ACC112 (cell line): ENCODE results near the gene EEIG2.

Experiments
- H2AFZ ChIP-seq: fragments of 200-600 bp; sonication (generic); one replicate; pipeline ENCODE4 v1.6.0; 2017; ENCODE audit warnings: antibody characterized with exemption, low read length; ENCODE audit not compliant: unreplicated experiment
- H3K27ac ChIP-seq: fragments of 200-600 bp; sonication (generic); 2 replicates; pipeline ENCODE4 v1.5.1; 2014; ENCODE audit warnings: low read depth, mild to moderate bottlenecking, antibody characterized with exemption, low read length, moderate library complexity
- H3K27me3 ChIP-seq: fragments of 200-600 bp; sonication (generic); 2 replicates; pipeline ENCODE4 v1.6.1; 2014; ENCODE audit warnings: mild to moderate bottlenecking, antibody characterized with exemption, low read length, moderate library complexity, mixed read lengths; ENCODE audit not compliant: insufficient read depth
- H3K36me3 ChIP-seq: fragments of 200-600 bp; sonication (generic); 2 replicates; pipeline ENCODE4 v1.6.1; 2016; ENCODE audit warnings: mild to moderate bottlenecking, antibody characterized with exemption, low read length, moderate library complexity, mixed read lengths; ENCODE audit not compliant: insufficient read depth
- H3K4me1 ChIP-seq: fragments of 200-600 bp; sonication (generic); one replicate; pipeline ENCODE4 v1.6.1; 2016; ENCODE audit warnings: low read length, mixed read lengths; ENCODE audit not compliant: insufficient read depth, unreplicated experiment, control insufficient read depth
- H3K4me3 ChIP-seq: fragments of 200-600 bp; sonication (generic); 2 replicates; pipeline ENCODE4 v1.5.1; 2014; ENCODE audit warnings: mild to moderate bottlenecking, low read depth, low read length
- H3K79me2 ChIP-seq: fragments of 200-600 bp; sonication (generic); one replicate; pipeline ENCODE4 v1.6.0; 2016; ENCODE audit warnings: low read length; ENCODE audit not compliant: control insufficient read depth, unreplicated experiment, insufficient read depth

Gene EEIG2

DNA sequence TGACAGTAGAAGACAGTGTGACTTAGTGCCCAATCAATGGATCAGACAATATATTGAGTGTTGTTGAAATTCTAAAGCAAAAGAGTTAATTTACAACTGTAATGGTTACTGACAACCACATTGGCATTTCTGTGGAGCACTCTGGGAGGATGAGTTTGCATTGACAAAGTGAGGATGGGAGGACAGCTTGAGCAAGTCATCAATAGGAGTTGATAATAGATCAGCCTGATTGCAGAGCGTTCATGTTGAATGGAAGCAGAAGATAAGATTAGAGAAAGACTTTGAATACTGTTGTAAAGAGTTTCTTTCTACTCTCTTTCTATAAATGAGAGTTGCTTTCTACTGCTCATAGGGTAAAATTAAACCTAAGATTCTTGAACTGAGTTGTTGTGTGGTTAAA lies 3.9 kb downstream of the EEIG2 start:
- peaks cover 45% of the 10 kb centered on the region for H3K79me2 ChIP-seq
- no peaks in the 10 kb centered on the region for H3K36me3 ChIP-seq
- no peaks in the 10 kb centered on the region for H3K27me3 ChIP-seq
- H3K4me1 ChIP-seq = peaks cover 17% of the 10 kb centered on the region
- no peak overlapping the region for H3K27ac ChIP-seq
- H2AFZ ChIP-seq = no peak overlapping the region
- no peak overlapping the region for H3K4me3 ChIP-seq

DNA sequence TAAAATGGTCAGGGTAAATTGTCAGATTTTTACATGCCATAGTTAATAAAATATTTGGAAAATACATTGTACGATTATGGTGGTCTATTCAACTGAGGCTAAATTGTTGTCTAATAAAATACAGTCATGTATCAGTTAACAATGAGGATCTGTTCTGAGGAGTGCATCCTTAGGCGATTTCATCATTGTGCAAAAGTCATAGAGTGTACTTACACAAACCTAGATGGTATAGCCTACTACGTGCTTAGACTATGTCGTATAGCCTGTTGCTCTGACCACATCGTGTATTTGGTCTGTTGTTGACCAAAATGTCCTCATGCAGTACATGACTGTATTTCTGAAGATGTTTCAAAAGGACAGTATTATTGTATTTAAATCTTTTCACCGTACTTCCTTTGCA lies 5.2 kb downstream of the EEIG2 start:
- Histone ChIP-seq H3K4me3 (no peak overlapping the region), H3K36me3 (no peaks in the 10 kb centered on the region), H2AFZ (no peak overlapping the region), H3K4me1 (peaks cover 17% of the 10 kb centered on the region), H3K27ac (no peak overlapping the region), H3K79me2 (peaks cover 49% of the 10 kb centered on the region), H3K27me3 (no peaks in the 10 kb centered on the region)

DNA sequence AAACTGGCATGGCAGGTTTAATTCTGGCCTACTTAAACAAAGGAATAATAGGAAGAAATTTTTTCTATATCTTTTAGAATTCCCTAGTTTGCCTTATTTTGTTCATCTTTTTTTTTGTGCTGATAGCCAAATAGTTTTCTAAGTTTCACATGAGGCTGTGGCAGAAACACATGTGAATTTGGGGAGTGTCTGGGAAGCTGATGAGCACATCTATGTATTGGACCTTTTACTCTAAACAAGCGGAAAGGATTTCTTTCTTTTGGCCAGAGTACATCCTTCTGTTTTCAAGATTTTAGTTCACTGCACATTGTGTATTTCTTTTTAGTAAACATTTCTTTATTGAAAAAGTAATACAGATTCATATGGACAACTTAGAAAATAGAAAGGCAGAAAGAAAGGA lies 5.6 kb downstream of the EEIG2 start:
- Histone ChIP-seq H3K36me3 (no peaks in the 10 kb centered on the region), H3K4me1 (peaks cover 17% of the 10 kb centered on the region), H3K79me2 (peaks cover 49% of the 10 kb centered on the region), H3K27me3 (no peaks in the 10 kb centered on the region), H3K4me3 (no peak overlapping the region), H3K27ac (no peak overlapping the region), H2AFZ (no peak overlapping the region)

DNA sequence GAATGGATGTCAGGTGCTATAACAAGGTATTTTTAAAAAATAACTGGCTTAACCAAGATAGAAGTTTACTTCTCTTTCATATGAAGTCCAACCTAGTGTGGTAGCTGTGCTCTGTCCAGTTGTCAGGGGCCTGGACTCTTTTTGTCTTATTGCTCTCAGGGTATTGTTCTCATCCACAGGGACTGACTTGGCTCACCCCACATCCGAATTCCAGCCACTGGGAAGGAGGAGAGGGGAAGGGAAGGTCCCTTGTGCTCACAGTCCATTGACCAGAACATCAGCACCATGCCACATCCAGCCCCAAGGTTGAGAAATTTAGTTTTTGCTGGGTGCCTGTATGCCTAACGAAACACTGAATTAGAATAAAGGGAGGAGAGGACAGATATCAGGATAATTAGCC lies 8.7 kb downstream of the EEIG2 start:
- H2AFZ ChIP-seq = no peak overlapping the region
- 0 out of 2 replicates have a peak, but pooled peaks cover under 1% of the 10 kb centered on the region for H3K36me3 ChIP-seq
- H3K4me1 ChIP-seq = no peaks in the 10 kb centered on the region
- H3K79me2 ChIP-seq = peaks cover 25% of the 10 kb centered on the region
- H3K4me3 ChIP-seq = no peak overlapping the region
- no peak overlapping the region for H3K27ac ChIP-seq
- H3K27me3 ChIP-seq = no peaks in the 10 kb centered on the region

DNA sequence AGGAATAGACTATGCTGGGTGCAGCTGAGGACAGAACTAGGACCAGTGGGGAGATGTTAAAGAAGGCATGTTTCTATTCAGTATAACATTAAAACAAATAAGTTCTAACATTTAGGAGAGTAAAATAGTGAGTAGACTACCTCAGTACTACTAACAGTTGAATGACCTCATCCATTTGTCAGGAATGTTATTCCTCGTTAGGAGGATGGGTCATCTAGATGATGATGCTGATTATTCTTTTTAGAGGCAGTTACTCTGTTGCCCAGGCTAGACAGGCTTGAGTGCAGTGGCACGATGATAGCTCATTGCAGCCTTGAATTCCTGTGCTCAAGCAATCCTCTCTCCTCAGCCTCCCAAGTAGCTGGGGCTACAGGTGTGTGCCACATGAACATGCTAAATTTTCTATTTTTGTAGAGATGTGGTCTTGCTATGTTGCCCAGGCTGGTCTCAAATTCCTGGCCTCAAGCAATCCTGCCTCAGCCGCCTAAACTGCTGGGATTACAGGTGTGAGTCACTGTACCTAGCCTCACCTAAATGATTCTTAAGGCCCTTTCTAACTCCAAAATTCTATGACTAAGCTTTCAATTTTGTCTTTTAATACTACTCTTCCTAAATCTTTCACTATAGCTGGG lies 9.3 kb downstream of the EEIG2 start:
- Histone ChIP-seq H2AFZ (no peak overlapping the region), H3K36me3 (0 out of 2 replicates have a peak, but pooled peaks cover 4% of the 10 kb centered on the region), H3K27ac (no peak overlapping the region), H3K79me2 (peaks cover 24% of the 10 kb centered on the region), H3K4me3 (no peak overlapping the region), H3K4me1 (no peaks in the 10 kb centered on the region), H3K27me3 (no peaks in the 10 kb centered on the region)

DNA sequence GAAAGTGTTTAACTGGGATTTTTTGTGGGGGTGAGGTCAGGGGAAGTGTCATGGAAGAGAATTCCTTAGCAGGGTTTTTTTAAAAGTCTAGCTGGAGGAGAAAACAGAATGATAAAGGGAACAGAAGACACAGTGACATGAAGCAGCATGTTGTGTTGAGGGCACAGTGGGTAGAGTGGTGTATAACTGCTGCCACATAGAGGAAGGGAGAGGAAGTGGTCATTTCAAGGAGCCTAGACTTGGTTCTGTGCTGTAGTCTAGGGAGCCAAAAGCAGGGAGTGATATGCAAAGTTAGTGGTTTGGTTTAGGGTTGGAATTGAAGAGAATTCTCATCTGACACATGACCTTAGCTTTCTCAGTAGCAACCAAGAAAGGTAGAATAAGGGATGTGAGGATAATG lies 10.2 kb downstream of the EEIG2 start:
- Histone ChIP-seq H3K4me3 (no peak overlapping the region), H3K4me1 (peaks cover 5% of the 10 kb centered on the region), H3K79me2 (peaks cover 23% of the 10 kb centered on the region), H2AFZ (no peak overlapping the region), H3K36me3 (0 out of 2 replicates have a peak, but pooled peaks cover 4% of the 10 kb centered on the region), H3K27ac (no peak overlapping the region), H3K27me3 (no peaks in the 10 kb centered on the region)

DNA sequence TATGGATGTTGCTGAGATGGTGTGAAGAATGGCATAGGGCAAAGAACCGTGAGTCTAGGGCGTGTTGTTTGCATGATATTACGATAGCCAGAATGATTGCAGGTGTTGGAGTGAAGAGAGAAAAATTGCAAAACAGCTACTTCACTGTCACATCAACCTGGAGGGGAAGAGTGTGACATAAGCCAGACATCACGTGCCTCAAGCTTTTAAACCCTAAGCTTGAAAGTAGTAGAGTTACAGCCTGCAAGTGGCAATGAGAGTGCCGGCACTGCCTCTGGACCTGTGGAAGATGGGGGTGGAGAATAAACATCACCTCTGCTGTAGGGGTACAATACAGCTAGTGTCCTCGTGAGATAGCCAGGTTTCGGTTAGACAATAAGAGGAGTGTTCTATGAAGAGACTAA lies 11.1 kb downstream of the EEIG2 start:
- H3K4me3 ChIP-seq = no peak overlapping the region
- H3K27ac ChIP-seq = no peak overlapping the region
- H3K36me3 ChIP-seq = 0 out of 2 replicates have a peak, but pooled peaks cover 4% of the 10 kb centered on the region
- peaks cover 25% of the 10 kb centered on the region for H3K79me2 ChIP-seq
- H3K4me1 ChIP-seq = peaks cover 13% of the 10 kb centered on the region
- no peak overlapping the region for H2AFZ ChIP-seq
- no peaks in the 10 kb centered on the region for H3K27me3 ChIP-seq

DNA sequence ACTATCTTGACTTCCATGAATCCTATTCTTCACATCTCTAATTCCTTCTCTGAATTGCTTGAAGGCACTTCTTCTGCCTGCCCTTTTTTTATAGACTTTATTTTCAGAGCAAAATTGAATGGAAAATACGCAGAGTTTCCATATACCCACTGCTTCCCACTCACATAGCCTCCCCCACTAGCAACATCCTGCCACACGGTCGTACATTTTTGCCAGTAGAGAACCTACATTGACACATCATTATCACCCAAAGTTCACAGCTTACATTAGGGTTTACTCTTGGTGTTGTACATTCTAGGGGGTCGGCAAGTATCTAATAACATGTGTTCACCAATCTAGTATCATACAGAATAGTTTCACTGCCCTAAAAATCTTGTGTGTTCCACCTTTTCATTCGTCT lies 12.3 kb downstream of the EEIG2 start:
- no peak overlapping the region for H2AFZ ChIP-seq
- 0 out of 2 replicates have a peak, but pooled peaks cover 4% of the 10 kb centered on the region for H3K36me3 ChIP-seq
- H3K4me1 ChIP-seq = peaks cover 13% of the 10 kb centered on the region
- H3K4me3 ChIP-seq = no peak overlapping the region
- no peak overlapping the region for H3K27ac ChIP-seq
- no peaks in the 10 kb centered on the region for H3K27me3 ChIP-seq
- peaks cover 19% of the 10 kb centered on the region for H3K79me2 ChIP-seq

DNA sequence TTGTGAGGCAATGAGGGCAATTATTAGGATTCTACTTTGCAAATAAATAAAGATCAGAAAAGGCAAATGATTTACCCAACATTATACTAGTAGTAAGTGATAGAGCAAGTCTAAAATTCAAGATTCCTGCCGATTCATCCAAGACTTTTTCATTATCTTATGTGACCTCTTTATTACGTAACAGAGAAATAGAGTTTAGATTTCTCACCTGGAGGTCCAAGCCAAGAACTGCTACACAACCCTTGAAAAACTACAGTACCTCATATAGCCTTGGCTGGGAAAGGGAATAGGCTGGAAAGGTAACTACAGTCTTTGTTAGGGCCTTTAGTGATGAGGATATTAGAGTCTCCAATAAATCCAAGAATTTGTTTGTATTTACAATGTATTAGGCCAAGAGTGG lies 13.3 kb downstream of the EEIG2 start:
- H3K4me3 ChIP-seq = no peak overlapping the region
- H3K4me1 ChIP-seq = peaks cover 13% of the 10 kb centered on the region
- H3K27me3 ChIP-seq = no peaks in the 10 kb centered on the region
- no peak overlapping the region for H2AFZ ChIP-seq
- no peak overlapping the region for H3K27ac ChIP-seq
- H3K36me3 ChIP-seq = 0 out of 2 replicates have a peak, but pooled peaks cover 4% of the 10 kb centered on the region
- H3K79me2 ChIP-seq = peaks cover 17% of the 10 kb centered on the region

DNA sequence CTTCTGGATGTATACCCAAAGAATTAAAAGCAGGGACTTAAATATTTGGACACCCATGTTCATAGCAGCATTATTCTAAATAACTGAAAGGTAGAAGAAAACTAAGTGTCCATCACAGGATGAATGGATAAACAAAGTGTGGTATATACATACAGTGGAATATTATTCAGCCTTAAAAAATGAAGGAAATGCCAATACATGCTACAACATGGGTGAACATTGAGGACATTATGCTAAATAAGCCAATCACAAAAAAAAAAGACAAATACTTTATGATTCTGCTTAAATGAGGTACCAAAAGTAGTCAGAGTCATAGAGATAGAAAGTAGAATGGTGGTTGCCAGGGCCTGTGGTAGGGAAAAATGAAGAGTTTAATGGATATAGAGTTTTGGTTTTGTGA lies 14.1 kb downstream of the EEIG2 start:
- Histone ChIP-seq H2AFZ (no peak overlapping the region), H3K4me3 (no peak overlapping the region), H3K27me3 (no peaks in the 10 kb centered on the region), H3K36me3 (0 out of 2 replicates have a peak, but pooled peaks cover 4% of the 10 kb centered on the region), H3K4me1 (peaks cover 13% of the 10 kb centered on the region), H3K79me2 (peaks cover 16% of the 10 kb centered on the region), H3K27ac (no peak overlapping the region)

DNA sequence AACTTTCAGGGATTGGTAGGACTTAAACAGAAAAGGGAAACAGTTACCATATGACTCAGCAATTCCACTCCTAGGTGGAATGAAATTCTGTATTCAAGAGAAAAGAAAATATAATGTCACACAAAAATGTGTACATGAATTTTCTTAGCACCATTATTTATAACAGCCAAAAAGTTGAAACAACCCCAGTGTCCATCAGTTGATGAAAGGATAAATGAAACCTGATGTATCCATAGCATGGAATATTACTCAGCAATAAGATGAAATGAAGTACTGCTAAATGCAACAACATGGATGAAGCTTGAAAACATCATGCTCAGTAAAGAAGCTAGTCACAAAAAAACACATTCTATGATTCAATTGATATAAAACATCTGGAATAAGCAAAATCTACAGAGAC lies 15.5 kb downstream of the EEIG2 start:
- Histone ChIP-seq H3K36me3 (0 out of 2 replicates have a peak, but pooled peaks cover 4% of the 10 kb centered on the region), H3K4me3 (peak overlapping the region; percentile 24), H3K4me1 (peaks cover 13% of the 10 kb centered on the region), H2AFZ (peak overlapping the region; percentile 76), H3K79me2 (peaks cover 13% of the 10 kb centered on the region), H3K27me3 (no peaks in the 10 kb centered on the region), H3K27ac (peak overlapping the region; percentile 75)
